Natural killer cell treated with Interleukin-12 subunit alpha and Interleukin-12 subunit beta and Interleukin-15 and Interleukin-18, amount 100 ng/mL, for 72 hours (primary cell): ENCODE measurements around the gene GSK3A. TPM values are rescaled to one million over a fixed set of nuclear protein-coding genes. Genes with fewer than 3 reads are reported as not detected.
A peak's percentile ranks its signal among the peaks of the same experiment; 100 is the strongest.

Experiments used
- ATAC-seq, 2 donors: fragments of 150-1000 bp; cut with Tn5 transposase in 1 of 2; sonication (Bioruptor Pico), chemical (Tn5 transposase) in 1 of 2; 2 replicates each; pipeline ENCODE4 v1.10.0; 2021
- DNase-seq: peaks from one replicate; pipeline ENCODE4 v3.0.0; 2022; ENCODE audit warnings: low spot score
- H3K27ac Mint-ChIP-seq, 2 donors: 1 replicate in 1 of 2; 2 replicates in 1 of 2; pipeline ENCODE4 v1.8.0; 2022; ENCODE audit warnings: mixed read lengths in 2 of 2, mild to moderate bottlenecking in 1 of 2, moderate library complexity in 1 of 2
- H3K27me3 Mint-ChIP-seq, 2 donors: 1 replicate in 1 of 2; 2 replicates in 1 of 2; pipeline ENCODE4 v1.8.0; 2022; ENCODE audit warnings: mixed read lengths in 2 of 2
- H3K36me3 Mint-ChIP-seq: one replicate; pipeline ENCODE4 v1.8.0; 2022; ENCODE audit warnings: mixed read lengths
- H3K4me1 Mint-ChIP-seq, 2 donors: 1 replicate in 1 of 2; 2 replicates in 1 of 2; pipeline ENCODE4 v1.8.0; 2022; ENCODE audit warnings: low read depth in 2 of 2, mixed read lengths in 2 of 2, mild to moderate bottlenecking in 1 of 2
- H3K4me3 Mint-ChIP-seq: one replicate; pipeline ENCODE4 v1.8.0; 2022; ENCODE audit warnings: mixed read lengths
- H3K9me3 Mint-ChIP-seq: 2 replicates; pipeline ENCODE4 v1.8.0; 2022; ENCODE audit warnings: mixed read lengths
- total RNA-seq, 2 donors: library from RNA; stranded (reverse); gene quantifications; one replicate each; pipeline ENCODE4 v1.2.3, GENCODE V29; 2022

The GSK3A gene
- total RNA-seq, 2 donors from 2014 or later, result 51.1 to 52.8 TPM

GRCh38 chr19:42206871-42207755 lies 35.3 kb downstream of the GSK3A start:
- peaks cover 27% of the 10 kb centered on the region for H3K36me3 Mint-ChIP-seq
- H3K27ac Mint-ChIP-seq, result peak overlapping the region; percentile 70 to 83
- H3K4me1 Mint-ChIP-seq, result peaks cover 39 to 47% of the 10 kb centered on the region in 2 donors
- H3K27me3 Mint-ChIP-seq, result no peaks in the 10 kb centered on the region
- no peaks in the 10 kb centered on the region for H3K9me3 Mint-ChIP-seq
- H3K4me3 Mint-ChIP-seq, result no peak overlapping the region
- DNase-seq (no peak), ATAC-seq (no peak)

- peaks cover 21% of the 10 kb centered on the region for H3K36me3 Mint-ChIP-seq
- no peaks in the 10 kb centered on the region for H3K27me3 Mint-ChIP-seq
- ATAC-seq, result no peak
- no peak overlapping the region for H3K4me3 Mint-ChIP-seq
- peaks cover 58 to 67% of the 10 kb centered on the region in 2 donors for H3K4me1 Mint-ChIP-seq
- DNase-seq, result no peak
- peak overlapping the region; percentile 95 to 96 for H3K27ac Mint-ChIP-seq
- H3K9me3 Mint-ChIP-seq, result no peaks in the 10 kb centered on the region
Observed at GRCh38 chr19:42204664-42205063, 37.7 kb downstream of the GSK3A start.

DNA sequence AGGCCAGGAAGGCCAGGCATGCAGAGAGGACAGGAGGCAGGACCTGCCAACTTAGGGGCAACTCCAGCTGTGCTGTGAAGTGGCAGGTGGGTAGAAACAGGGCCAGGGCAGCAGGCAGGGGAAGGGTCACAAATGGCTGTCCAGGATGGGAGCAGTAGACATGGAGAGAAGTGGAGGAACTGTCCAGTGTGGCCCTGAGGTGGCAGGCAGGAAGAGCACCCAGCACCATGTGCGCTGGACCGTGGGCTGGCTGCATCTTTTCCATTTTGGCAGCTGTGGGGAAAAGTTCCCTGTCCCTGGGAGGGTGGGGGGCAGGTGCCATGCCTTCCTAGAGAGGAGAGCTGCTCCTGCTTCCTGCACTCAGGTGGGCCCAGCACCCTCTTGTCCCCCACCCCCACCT lies 38.7 kb downstream of the GSK3A start:
- H3K9me3 Mint-ChIP-seq, result no peaks in the 10 kb centered on the region
- DNase-seq, result no peak
- no peaks in the 10 kb centered on the region for H3K27me3 Mint-ChIP-seq
- ATAC-seq, result no peak
- peak overlapping the region; percentile 95 to 96 for H3K27ac Mint-ChIP-seq
- H3K4me3 Mint-ChIP-seq, result no peak overlapping the region
- H3K4me1 Mint-ChIP-seq, result peaks cover 68 to 77% of the 10 kb centered on the region in 2 donors
- peaks cover 16% of the 10 kb centered on the region for H3K36me3 Mint-ChIP-seq

DNA sequence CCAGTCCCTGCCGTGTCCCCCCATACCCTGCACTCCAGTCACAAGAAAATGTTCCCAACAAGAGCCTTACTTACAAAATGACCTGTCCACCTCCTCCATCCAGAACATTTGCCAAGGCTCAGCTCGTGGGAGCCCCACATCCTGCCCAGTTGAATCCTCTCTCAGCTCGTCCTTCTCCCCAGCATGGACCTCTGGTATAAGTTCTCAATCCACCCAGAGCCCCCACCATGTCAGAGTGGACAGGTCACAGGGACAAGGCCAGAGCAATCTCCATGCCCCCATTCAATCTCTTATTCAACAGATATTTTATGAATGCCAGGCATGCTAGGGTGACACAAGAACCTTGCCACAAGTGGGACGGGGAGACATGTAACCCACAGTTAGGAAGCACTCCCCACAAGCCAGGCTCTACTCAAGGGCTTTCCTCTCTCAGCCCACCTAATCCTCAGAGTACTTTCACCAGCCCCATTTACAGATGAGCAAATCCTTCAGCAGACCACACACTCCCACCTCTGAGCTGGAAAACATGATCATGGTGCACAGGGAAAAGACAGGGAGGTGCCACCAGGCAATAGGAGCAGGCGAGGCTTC lies 40.0 kb downstream of the GSK3A start:
- peaks cover 6% of the 10 kb centered on the region for H3K36me3 Mint-ChIP-seq
- ATAC-seq (no peak), DNase-seq (no peak)
- no peaks in the 10 kb centered on the region for H3K9me3 Mint-ChIP-seq
- no peaks in the 10 kb centered on the region for H3K27me3 Mint-ChIP-seq
- H3K4me3 Mint-ChIP-seq, result peak overlapping the region; percentile 83
- peak overlapping the region; percentile 95 to 96 for H3K27ac Mint-ChIP-seq
- peaks cover 63 to 70% of the 10 kb centered on the region in 2 donors for H3K4me1 Mint-ChIP-seq

- H3K36me3 Mint-ChIP-seq, result peaks cover 6% of the 10 kb centered on the region
- ATAC-seq, result peak; percentile 73 to 81
- no peaks in the 10 kb centered on the region for H3K9me3 Mint-ChIP-seq
- H3K27me3 Mint-ChIP-seq, result no peaks in the 10 kb centered on the region
- H3K4me3 Mint-ChIP-seq, result peak overlapping the region; percentile 83
- peaks cover 68 to 74% of the 10 kb centered on the region in 2 donors for H3K4me1 Mint-ChIP-seq
- H3K27ac Mint-ChIP-seq, result peak overlapping the region; percentile 95 to 96
- DNase-seq, result peak; percentile 87
Observed at GRCh38 chr19:42201489-42202289, 40.7 kb downstream of the GSK3A start.

DNA sequence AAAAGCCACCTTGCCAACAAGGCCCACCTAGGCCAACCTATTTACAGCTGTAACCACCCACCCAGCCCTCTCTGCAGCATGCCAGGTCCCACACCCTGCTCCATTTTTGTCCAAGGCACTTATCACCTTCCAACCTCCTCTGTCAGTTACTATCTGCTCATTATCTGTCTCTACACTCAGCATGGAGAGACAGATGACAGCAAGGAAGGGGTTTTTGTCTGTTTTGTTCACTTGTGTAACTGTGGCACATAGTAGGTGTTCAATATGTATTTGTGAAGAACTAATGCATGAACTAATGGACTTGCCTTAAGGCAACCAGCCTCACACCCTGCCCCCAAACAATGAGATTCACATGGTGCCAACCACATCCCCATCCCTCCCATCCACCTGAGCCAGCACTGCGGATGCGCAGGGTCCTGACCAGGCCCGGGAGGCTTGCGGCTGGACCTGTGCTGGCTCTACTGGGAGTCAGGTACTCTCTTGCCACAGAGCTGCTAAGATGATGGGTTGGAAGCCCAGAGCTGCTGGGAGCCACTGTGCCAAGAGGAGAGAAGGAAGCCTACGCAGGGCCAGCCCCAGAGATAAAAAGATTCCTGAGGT lies 42.2 kb downstream of the GSK3A start:
- no peaks in the 10 kb centered on the region for H3K27me3 Mint-ChIP-seq
- H3K36me3 Mint-ChIP-seq, result peaks cover 6% of the 10 kb centered on the region
- H3K4me1 Mint-ChIP-seq, result peaks cover 62 to 76% of the 10 kb centered on the region in 2 donors
- H3K9me3 Mint-ChIP-seq, result no peaks in the 10 kb centered on the region
- DNase-seq (no peak), ATAC-seq (no peak)
- peak overlapping the region; percentile 83 for H3K4me3 Mint-ChIP-seq
- H3K27ac Mint-ChIP-seq, result peak overlapping the region; percentile 95 to 96

- no peaks in the 10 kb centered on the region for H3K9me3 Mint-ChIP-seq
- H3K4me1 Mint-ChIP-seq, result peaks cover 62 to 70% of the 10 kb centered on the region in 2 donors
- H3K4me3 Mint-ChIP-seq, result peak overlapping the region; percentile 83
- peak; percentile 80 for DNase-seq
- H3K27ac Mint-ChIP-seq, result peak overlapping the region; percentile 95 to 96
- H3K27me3 Mint-ChIP-seq, result no peaks in the 10 kb centered on the region
- peaks cover 6% of the 10 kb centered on the region for H3K36me3 Mint-ChIP-seq
- peak; percentile 70 to 71 for ATAC-seq
Observed at GRCh38 chr19:42199440-42200115, 42.8 kb downstream of the GSK3A start.

- DNase-seq, result peak; percentile 85
- peak overlapping the region; percentile 83 for H3K4me3 Mint-ChIP-seq
- H3K27me3 Mint-ChIP-seq, result no peaks in the 10 kb centered on the region
- H3K36me3 Mint-ChIP-seq, result peaks cover 12% of the 10 kb centered on the region
- no peaks in the 10 kb centered on the region for H3K9me3 Mint-ChIP-seq
- H3K4me1 Mint-ChIP-seq, result peaks cover 68 to 70% of the 10 kb centered on the region in 2 donors
- H3K27ac Mint-ChIP-seq, result peak overlapping the region; percentile 95 to 96
- ATAC-seq, result peak; percentile 78 to 79
Observed at GRCh38 chr19:42198676-42199439, 43.5 kb downstream of the GSK3A start.

DNA sequence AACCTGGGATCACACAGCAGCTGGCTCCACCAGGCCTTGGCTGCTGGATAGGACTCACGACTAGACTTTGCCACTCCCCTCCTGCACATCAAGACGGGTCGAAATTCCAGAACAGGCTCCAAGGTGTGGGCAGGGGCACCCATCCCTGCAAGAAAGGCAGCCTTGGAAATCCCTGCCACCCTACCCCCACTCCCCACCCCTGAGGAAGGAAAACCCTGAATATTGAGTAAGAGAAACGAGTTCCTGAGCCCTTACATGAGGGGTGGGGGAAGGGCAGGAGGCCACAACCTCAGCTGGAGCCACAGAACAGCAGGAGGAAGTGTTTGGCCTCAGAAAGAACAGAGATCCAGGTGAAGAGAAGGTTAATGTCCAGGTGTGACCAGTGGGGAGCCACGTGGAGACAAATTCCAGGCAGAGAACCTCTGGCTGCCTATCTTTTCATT lies 45.0 kb downstream of the GSK3A start:
- Mint-ChIP-seq H3K36me3 (peaks cover 9% of the 10 kb centered on the region), H3K9me3 (no peaks in the 10 kb centered on the region), H3K4me1 (peaks cover 57 to 60% of the 10 kb centered on the region in 2 donors), H3K27ac (peak overlapping the region; percentile 62 to 96), H3K27me3 (no peaks in the 10 kb centered on the region), H3K4me3 (peak overlapping the region; percentile 65)
- DNase-seq, result no peak
- no peak for ATAC-seq

DNA sequence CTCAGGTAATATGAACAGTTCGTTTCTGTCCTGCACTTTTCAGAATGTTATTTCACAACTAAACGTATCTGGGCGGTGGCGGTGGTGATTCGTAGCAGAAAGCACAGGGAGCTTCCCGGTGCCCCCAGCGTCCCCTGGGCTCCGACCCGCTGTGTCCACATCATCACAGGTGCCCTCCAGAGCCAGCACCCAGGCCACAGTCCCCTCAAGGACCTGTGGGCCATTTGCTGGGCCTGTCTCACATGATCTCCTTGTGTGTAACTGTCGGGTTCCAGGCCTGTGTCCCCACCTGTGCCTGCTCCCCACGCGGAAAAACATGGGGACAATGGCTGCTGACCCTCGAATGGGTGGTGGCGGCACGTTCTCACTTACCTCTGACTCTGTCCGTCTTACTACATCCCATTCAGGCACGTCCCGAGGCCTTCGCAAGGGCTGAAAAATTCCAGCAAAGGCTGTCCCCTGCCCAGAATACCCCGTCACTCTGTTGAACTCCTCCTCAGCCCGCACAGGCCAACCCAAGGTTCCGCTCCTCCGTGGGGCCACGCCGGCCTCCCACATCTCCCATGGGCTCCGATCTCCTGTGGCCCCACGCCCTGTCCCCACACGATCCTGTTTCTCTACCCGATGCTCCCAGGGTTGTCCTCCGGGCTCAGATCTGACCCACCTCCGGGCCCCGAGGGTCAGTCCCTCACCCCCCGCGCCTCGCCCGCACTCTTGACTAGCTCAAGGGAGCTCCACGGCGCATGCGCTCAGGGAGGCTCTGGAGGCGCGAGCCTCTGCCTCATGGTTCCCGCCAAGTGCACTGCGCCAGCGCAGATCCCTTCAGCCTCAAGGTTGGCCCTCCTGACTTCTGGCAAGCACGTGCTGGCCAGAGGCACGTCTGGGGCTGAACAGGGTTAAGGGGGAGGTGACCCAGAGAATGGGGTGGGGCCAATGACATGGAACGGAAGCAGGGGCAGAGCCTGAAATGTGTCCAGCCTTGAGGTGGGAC lies 46.1 kb downstream of the GSK3A start:
- Mint-ChIP-seq H3K36me3 (peaks cover 9% of the 10 kb centered on the region), H3K4me3 (peak overlapping the region; percentile 6), H3K4me1 (peaks cover 56 to 57% of the 10 kb centered on the region in 2 donors), H3K9me3 (no peaks in the 10 kb centered on the region), H3K27me3 (no peaks in the 10 kb centered on the region), H3K27ac (peak overlapping the region; percentile 62 to 96)
- DNase-seq (no peak), ATAC-seq (no peak)

DNA sequence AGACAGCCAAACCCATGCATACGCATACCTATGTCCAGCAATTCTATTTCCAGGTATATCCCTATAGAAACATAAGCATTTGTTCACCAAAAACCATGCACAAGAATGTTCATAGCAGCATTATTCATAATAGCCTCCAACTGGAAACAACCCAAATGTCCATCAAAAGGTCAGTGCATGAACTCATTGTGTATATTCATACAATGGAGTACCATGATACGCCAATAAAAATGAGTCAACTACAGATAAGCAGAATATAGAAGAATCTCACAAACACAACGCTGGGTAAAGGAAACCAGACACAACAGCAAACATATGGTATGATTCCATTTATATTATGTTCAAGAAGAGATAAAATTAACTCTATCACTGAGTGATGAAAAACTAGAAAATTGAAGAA lies 48.7 kb downstream of the GSK3A start:
- Mint-ChIP-seq H3K36me3 (peaks cover 9% of the 10 kb centered on the region), H3K4me1 (peaks cover 32 to 34% of the 10 kb centered on the region in 2 donors), H3K27me3 (no peaks in the 10 kb centered on the region), H3K9me3 (no peaks in the 10 kb centered on the region), H3K27ac (peak overlapping the region; percentile 32 to 55), H3K4me3 (no peak overlapping the region)
- DNase-seq (no peak), ATAC-seq (no peak)
